Measurements from ENCODE around the gene IFNA5. TPM values are rescaled to one million over a fixed set of nuclear protein-coding genes. Genes with fewer than 3 reads are reported as not detected.

IFNA5 gene
- total RNA-seq, 1 experiment from 2014 or later, result not detected

DNA sequence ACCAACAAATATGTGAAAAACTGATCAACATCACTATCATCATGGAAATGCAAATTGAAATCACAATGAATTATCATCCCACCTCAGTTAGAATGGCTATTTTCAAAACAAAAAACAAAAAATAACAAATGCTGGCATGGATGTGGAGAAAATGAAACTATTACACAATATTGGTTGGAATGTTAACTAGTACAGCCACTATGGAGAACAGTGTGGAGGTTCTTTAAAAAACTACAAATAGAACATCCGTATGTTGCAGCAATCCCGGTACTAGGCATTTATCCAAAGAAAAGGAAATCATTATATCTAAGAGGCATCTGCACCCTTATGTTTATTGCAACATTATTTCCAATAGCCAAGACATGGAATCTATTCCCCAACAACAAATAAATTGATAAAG lies 9.0 kb upstream of the IFNA5 start:
- no peaks in the 10 kb centered on the region for H3K9me2 ChIP-seq (ENCODE audit: insufficient read depth)
- no peak overlapping the region for H2AFZ ChIP-seq (ENCODE audit: low read depth, low read length, poor library complexity, severe bottlenecking)
- H3K79me2 ChIP-seq (ENCODE audit: insufficient read depth, low read length), result no peaks in the 10 kb centered on the region
- RAD21 ChIA-PET (ENCODE audit: low non-redundant PET in 1 of 2, low total read pairs in 2 of 2, uncharacterized antibody in 2 of 2, unreplicated experiment in 2 of 2), result no interaction called here
- TF ChIP-seq TCF7L2 (IDR thresholded peaks at IDR 0.05; ENCODE audit: borderline replicate concordance, extremely low read depth, insufficient read depth, insufficient read length) (no peak), EZH2 (IDR thresholded peaks at IDR 0.05) (no peak), ELF1 (IDR thresholded peaks at IDR 0.05; ENCODE audit: borderline replicate concordance, low read depth) (no peak), POLR2A (IDR thresholded peaks at IDR 0.05; ENCODE audit: borderline replicate concordance, extremely low read depth, insufficient read depth, insufficient read length) (no peak), SRF (IDR thresholded peaks at IDR 0.05; ENCODE audit: low read depth) (no peak), FOSL1 (IDR thresholded peaks at IDR 0.05; ENCODE audit: low read depth) (no peak), CBX3 (IDR thresholded peaks at IDR 0.05; ENCODE audit: low read depth) (no peak), EZH2phosphoT487 (IDR thresholded peaks at IDR 0.05; ENCODE audit: borderline replicate concordance) (no peak), POLR2AphosphoS5 (IDR thresholded peaks at IDR 0.05; ENCODE audit: low read depth, low read length) (no peak), RAD21 (IDR thresholded peaks at IDR 0.05; ENCODE audit: low read depth) (no peak)
- TF ChIP-seq, protein P1, sequence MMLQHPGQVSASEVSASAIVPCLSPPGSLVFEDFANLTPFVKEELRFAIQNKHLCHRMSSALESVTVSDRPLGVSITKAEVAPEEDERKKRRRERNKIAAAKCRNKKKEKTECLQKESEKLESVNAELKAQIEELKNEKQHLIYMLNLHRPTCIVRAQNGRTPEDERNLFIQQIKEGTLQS (IDR thresholded peaks at IDR 0.05), result no peak
- TF ChIP-seq, protein P2, sequence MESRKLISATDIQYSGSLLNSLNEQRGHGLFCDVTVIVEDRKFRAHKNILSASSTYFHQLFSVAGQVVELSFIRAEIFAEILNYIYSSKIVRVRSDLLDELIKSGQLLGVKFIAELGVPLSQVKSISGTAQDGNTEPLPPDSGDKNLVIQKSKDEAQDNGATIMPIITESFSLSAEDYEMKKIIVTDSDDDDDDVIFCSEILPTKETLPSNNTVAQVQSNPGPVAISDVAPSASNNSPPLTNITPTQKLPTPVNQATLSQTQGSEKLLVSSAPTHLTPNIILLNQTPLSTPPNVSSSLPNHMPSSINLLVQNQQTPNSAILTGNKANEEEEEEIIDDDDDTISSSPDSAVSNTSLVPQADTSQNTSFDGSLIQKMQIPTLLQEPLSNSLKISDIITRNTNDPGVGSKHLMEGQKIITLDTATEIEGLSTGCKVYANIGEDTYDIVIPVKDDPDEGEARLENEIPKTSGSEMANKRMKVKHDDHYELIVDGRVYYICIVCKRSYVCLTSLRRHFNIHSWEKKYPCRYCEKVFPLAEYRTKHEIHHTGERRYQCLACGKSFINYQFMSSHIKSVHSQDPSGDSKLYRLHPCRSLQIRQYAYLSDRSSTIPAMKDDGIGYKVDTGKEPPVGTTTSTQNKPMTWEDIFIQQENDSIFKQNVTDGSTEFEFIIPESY (IDR thresholded peaks at IDR 0.05; ENCODE audit: extremely low read depth, insufficient replicate concordance, low read length), result no peak
- TF ChIP-seq, protein P3, sequence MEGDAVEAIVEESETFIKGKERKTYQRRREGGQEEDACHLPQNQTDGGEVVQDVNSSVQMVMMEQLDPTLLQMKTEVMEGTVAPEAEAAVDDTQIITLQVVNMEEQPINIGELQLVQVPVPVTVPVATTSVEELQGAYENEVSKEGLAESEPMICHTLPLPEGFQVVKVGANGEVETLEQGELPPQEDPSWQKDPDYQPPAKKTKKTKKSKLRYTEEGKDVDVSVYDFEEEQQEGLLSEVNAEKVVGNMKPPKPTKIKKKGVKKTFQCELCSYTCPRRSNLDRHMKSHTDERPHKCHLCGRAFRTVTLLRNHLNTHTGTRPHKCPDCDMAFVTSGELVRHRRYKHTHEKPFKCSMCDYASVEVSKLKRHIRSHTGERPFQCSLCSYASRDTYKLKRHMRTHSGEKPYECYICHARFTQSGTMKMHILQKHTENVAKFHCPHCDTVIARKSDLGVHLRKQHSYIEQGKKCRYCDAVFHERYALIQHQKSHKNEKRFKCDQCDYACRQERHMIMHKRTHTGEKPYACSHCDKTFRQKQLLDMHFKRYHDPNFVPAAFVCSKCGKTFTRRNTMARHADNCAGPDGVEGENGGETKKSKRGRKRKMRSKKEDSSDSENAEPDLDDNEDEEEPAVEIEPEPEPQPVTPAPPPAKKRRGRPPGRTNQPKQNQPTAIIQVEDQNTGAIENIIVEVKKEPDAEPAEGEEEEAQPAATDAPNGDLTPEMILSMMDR (IDR thresholded peaks at IDR 0.05 in 2 of 3, conservative IDR thresholded peaks at IDR 0.05 in 1 of 3; ENCODE audit: borderline replicate concordance in 1 of 3, insufficient read depth in 1 of 3, low read depth in 2 of 3, low read length in 2 of 3), result no peak
- no peak for DNase-seq (ENCODE audit: low read depth, low spot score)
- H3K36me3 ChIP-seq (ENCODE audit: control insufficient read depth in 1 of 2, insufficient read depth in 2 of 2, low read length in 2 of 2), result no peaks in the 10 kb centered on the region
- H4K20me1 ChIP-seq (ENCODE audit: insufficient read depth), result no peaks in the 10 kb centered on the region
- BruUV-seq (replicated peaks), result no TSS peak
- no peaks in the 10 kb centered on the region for H3K27me3 ChIP-seq (ENCODE audit: insufficient read depth, low read length)
- no peak for ATAC-seq
- CTCF ChIA-PET, result interaction anchor here (2.1 kb wide), 1 partner anchor 12 kb away, joined by 9 read pairs; no protein-coding TSS in a partner anchor
- POLR2A ChIA-PET, result no interaction called here
- no peak overlapping the region for H3K4me2 ChIP-seq (ENCODE audit: low read length)
- intact Hi-C loops (cut with micrococcal nuclease), result no loop called here
- H3K9me3 ChIP-seq (ENCODE audit: control insufficient read depth in 1 of 2, insufficient read depth in 1 of 2, low read depth in 1 of 2, low read length in 2 of 2), result no peaks in the 10 kb centered on the region
- no peak overlapping the region for H3K9ac ChIP-seq (ENCODE audit: low read length)
- no peak overlapping the region for H3K4me3 ChIP-seq (replicated peaks in 1 of 2; ENCODE audit: low read depth in 1 of 2, low read length in 2 of 2)
- peaks cover 3 to 10% of the 10 kb centered on the region in 2 experiments; a peak in 3 of 4 replicates for H3K4me1 ChIP-seq (ENCODE audit: control insufficient read depth in 1 of 2, insufficient read depth in 2 of 2, low read length in 2 of 2)
- H3K27ac ChIP-seq (ENCODE audit: low read depth, low read length), result no peak overlapping the region

Measured in HCT116 (cell line).